Left lung (tissue), 10 donors: ENCODE measurements around the gene TMPRSS13. TPM values are rescaled to one million over a fixed set of nuclear protein-coding genes. Genes with fewer than 3 reads are reported as not detected.
A peak's percentile ranks its signal among the peaks of the same experiment; 100 is the strongest.

Source experiments
- ATAC-seq: fragments of 200-7000 bp; cut with Tn5 transposase; one replicate; pipeline ENCODE4 v1.9.1; 2020; ENCODE audit warnings: moderate library complexity
- DNase-seq, 4 donors: peaks; one replicate each; pipeline ENCODE4 v3.0.0-alpha.2; 2013 to 2020
- H3K27ac ChIP-seq, 2 donors: fragments of 200-600 bp; sonication (generic) in 1 of 2; one replicate each; pipeline versions ENCODE4 v1.5.0 to v1.8.0; 2020 to 2021
- H3K27me3 ChIP-seq, 2 donors: fragments of 200-600 bp; sonication (generic) in 1 of 2; one replicate each; pipeline versions ENCODE4 v1.5.0 to v1.8.0; 2020 to 2021
- H3K36me3 ChIP-seq, 2 donors: fragments of 200-600 bp; sonication (generic) in 1 of 2; one replicate each; pipeline versions ENCODE4 v1.5.0 to v1.8.0; 2020 to 2021
- H3K4me1 ChIP-seq, 2 donors: fragments of 200-600 bp; one replicate each; pipeline ENCODE4 v1.8.0; 2021
- H3K4me3 ChIP-seq, 2 donors: fragments of 200-600 bp; sonication (generic) in 1 of 2; one replicate each; pipeline versions ENCODE4 v1.5.0 to v1.8.0; 2020 to 2021; ENCODE audit warnings: mild to moderate bottlenecking in 1 of 2
- H3K9me3 ChIP-seq, 2 donors: fragments of 200-600 bp; sonication (generic) in 1 of 2; one replicate each; pipeline versions ENCODE4 v1.5.0 to v1.8.0; 2020 to 2021
- intact Hi-C, 2 donors: fragments of 100-400 bp; cut with DNase I; formaldehyde crosslinking; loops; one replicate each; pipeline versions ENCODE4 v1.11.2 to v1.14.2; 2022
- polyA plus RNA-seq, 6 donors: library from polyadenylated mRNA; unstranded; fragments of 120-200 nt; gene quantifications; one replicate each; pipeline ENCODE4 v1.2.1, GENCODE V29; 2013; ENCODE audit not compliant: insufficient read length in 6 of 6
- total RNA-seq, 2 donors: library from RNA; stranded (reverse); fragmentation: NEBNext Ultra II Directional; extraction: Animal tissue kit (Norgen Biotek cat#: 25700); gene quantifications; one replicate each; pipeline ENCODE4 v1.2.1, GENCODE V29; 2021
- TF ChIP-seq, protein P1 (sequence below), 2 donors: fragments of 200-600 bp; sonication (generic) in 1 of 2; IDR thresholded peaks; one replicate each; pipeline versions ENCODE4 v1.5.0 to v1.8.0; 2021; ENCODE audit warnings: antibody characterized with exemption in 2 of 2
- donor health status: DM: no; HTN: yes; CAD: no.
- donor health status: DM: no; HTN: no; CAD: no.

Gene TMPRSS13
- total and polyA plus RNA-seq, 8 donors = 4.6 to 10.7 (median 8.1) TPM

DNA sequence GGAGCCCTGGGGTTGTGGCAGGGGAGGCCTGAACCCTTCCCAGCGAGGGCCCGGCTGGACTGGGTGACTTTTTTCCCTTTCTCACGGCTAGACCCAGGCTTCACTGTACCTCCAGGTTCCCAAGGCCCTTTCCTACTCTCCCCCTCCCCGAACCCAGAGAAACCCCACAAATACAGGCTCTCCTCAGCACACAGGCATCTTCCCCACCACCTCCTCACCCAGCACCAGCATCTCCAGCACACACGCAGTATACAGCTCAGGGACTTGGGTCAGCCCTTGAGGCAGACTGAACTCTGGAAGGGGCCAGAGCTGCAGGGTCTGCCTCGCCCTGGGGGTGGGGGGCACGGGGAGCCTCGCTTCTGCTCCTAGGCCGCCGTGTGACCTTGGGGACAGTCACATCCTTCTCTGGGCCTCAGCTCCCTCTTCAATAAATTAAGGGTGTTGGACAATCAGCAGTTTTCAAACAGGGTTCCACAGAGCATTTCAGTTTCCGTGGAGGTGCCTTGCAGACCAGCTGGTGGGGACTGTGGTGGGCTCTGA lies 4.5 kb downstream of the TMPRSS13 start:
- no peaks in the 10 kb centered on the region for H3K36me3 ChIP-seq
- TF ChIP-seq, protein P1, sequence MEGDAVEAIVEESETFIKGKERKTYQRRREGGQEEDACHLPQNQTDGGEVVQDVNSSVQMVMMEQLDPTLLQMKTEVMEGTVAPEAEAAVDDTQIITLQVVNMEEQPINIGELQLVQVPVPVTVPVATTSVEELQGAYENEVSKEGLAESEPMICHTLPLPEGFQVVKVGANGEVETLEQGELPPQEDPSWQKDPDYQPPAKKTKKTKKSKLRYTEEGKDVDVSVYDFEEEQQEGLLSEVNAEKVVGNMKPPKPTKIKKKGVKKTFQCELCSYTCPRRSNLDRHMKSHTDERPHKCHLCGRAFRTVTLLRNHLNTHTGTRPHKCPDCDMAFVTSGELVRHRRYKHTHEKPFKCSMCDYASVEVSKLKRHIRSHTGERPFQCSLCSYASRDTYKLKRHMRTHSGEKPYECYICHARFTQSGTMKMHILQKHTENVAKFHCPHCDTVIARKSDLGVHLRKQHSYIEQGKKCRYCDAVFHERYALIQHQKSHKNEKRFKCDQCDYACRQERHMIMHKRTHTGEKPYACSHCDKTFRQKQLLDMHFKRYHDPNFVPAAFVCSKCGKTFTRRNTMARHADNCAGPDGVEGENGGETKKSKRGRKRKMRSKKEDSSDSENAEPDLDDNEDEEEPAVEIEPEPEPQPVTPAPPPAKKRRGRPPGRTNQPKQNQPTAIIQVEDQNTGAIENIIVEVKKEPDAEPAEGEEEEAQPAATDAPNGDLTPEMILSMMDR (IDR thresholded peaks at IDR 0.05) = no peak
- H3K27ac ChIP-seq = no peak overlapping the region
- H3K4me3 ChIP-seq = no peak overlapping the region
- DNase-seq (no peak), ATAC-seq (no peak)
- H3K27me3 ChIP-seq = no peaks in the 10 kb centered on the region
- peaks cover 4 to 8% of the 10 kb centered on the region in 2 donors for H3K4me1 ChIP-seq
- intact Hi-C loops = no loop called here
- no peaks in the 10 kb centered on the region for H3K9me3 ChIP-seq

DNA sequence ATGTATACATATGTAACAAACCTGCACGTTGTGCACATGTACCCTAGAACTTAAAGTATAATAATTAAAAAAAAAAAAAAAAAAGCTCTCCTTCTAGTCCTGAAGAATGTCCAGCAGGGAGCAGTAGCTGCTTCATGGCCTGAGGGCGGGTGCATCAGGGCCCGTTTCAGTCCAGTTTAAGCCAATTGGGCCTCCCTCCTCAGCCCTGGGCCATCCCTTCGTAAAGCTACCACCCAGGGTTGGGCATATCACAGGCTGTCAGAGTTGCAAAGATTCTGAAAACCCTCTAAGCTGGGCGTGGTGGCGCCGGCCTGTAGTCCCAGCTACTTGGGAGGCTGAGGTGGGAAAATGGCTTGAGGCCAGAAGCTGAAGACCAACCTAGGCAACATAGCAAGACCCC lies 5.4 kb downstream of the TMPRSS13 start:
- TF ChIP-seq, protein P1 (IDR thresholded peaks at IDR 0.05) = no peak
- intact Hi-C loops = no loop called here
- no peak for ATAC-seq

DNA sequence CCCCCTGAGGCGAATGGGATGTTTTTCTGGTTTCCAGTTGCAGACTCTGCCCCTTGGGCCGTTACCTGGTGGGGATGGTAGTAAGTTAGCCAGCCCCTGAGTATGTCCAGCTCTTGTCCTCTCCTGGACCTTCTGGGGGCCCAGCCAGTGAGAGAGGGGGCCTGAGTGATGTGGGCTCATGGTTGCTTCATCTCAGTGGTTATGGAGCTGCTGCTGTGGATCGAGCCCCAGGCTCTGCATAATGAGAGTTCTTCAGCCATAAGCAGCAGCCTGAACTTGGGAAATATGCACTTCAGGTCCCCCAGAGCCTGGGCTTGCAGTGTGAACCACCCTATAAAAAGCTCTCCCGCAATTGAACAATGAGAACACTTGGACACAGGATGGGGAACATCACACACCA lies 5.9 kb downstream of the TMPRSS13 start:
- no peaks in the 10 kb centered on the region for H3K36me3 ChIP-seq
- no peaks in the 10 kb centered on the region for H3K9me3 ChIP-seq
- no peak overlapping the region for H3K4me3 ChIP-seq
- DNase-seq = no peak
- intact Hi-C loops = no loop called here
- TF ChIP-seq, protein P1 (IDR thresholded peaks at IDR 0.05) = no peak
- H3K4me1 ChIP-seq = no peaks in the 10 kb centered on the region
- H3K27me3 ChIP-seq = no peaks in the 10 kb centered on the region
- no peak overlapping the region for H3K27ac ChIP-seq
- no peak for ATAC-seq

More for the DNA sequence above, 5.4 kb downstream of the TMPRSS13 start:
- peaks cover 3 to 5% of the 10 kb centered on the region in 2 donors for H3K4me1 ChIP-seq
- H3K27me3 ChIP-seq = no peaks in the 10 kb centered on the region
- H3K27ac ChIP-seq = no peak overlapping the region
- no peak overlapping the region for H3K4me3 ChIP-seq
- no peaks in the 10 kb centered on the region for H3K9me3 ChIP-seq
- no peak for DNase-seq
- H3K36me3 ChIP-seq = no peaks in the 10 kb centered on the region

DNA sequence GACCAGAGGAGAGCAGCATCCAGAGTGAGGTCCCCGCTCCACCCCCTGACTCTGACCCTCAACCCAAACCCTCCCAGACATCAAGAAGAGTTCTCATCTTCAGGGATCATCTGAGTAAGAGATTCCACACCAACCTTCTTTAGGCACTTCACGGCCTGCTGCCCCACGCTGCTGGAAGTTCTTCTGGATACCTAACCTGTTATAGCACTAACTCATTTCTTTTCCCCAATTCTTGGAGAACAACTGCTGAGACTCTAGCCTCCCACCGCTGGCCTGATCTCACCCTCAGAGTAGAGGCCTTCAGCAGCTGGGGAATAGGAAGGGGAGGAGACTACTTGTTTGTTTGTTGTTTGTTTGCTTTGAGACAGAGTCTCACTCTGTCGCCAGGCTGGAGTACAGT lies 7.3 kb downstream of the TMPRSS13 start:
- H3K27me3 ChIP-seq = no peaks in the 10 kb centered on the region
- DNase-seq (peak in 1 of 4 donors; percentile 13), ATAC-seq (no peak)
- TF ChIP-seq, protein P1 (IDR thresholded peaks at IDR 0.05) = no peak
- no peaks in the 10 kb centered on the region for H3K9me3 ChIP-seq
- H3K4me1 ChIP-seq = no peaks in the 10 kb centered on the region
- no peak overlapping the region for H3K27ac ChIP-seq
- no peaks in the 10 kb centered on the region for H3K36me3 ChIP-seq
- intact Hi-C loops = no loop called here
- no peak overlapping the region for H3K4me3 ChIP-seq

DNA sequence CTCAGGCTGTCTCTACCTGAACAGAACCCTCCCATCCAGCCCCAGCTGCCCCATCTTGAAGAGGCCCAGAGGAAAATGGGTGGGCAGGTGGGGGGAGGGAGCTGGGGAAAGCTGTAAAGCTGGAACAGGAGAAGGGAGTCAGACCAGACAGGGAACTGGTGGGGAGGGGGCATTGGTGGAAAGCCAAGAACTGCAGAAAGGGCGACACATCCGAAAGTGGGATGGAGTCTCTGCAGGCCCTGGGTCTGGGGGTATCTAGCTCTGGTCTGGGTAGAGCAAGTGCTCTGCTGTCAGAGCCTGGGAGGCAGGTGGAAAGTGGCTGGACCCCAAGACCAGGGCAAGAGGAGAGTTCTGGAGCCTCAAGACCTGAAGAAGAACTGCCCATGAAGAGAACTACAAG lies 7.7 kb downstream of the TMPRSS13 start:
- H3K36me3 ChIP-seq = no peaks in the 10 kb centered on the region
- ATAC-seq = no peak
- H3K27me3 ChIP-seq = no peaks in the 10 kb centered on the region
- H3K27ac ChIP-seq = no peak overlapping the region
- H3K4me3 ChIP-seq = no peak overlapping the region
- intact Hi-C loops = no loop called here
- peak in 1 of 4 donors; percentile 16 for DNase-seq
- TF ChIP-seq, protein P1 (IDR thresholded peaks at IDR 0.05) = no peak
- H3K9me3 ChIP-seq = no peaks in the 10 kb centered on the region
- H3K4me1 ChIP-seq = no peaks in the 10 kb centered on the region
